ENCODE data around the gene PAX1. TPM values are rescaled to one million over a fixed set of nuclear protein-coding genes. Genes with fewer than 3 reads are reported as not detected.
A peak's percentile ranks its signal among the peaks of the same experiment; 100 is the strongest.

Gene PAX1
- total RNA-seq, 1 experiment from 2014 or later: not detected

DNA sequence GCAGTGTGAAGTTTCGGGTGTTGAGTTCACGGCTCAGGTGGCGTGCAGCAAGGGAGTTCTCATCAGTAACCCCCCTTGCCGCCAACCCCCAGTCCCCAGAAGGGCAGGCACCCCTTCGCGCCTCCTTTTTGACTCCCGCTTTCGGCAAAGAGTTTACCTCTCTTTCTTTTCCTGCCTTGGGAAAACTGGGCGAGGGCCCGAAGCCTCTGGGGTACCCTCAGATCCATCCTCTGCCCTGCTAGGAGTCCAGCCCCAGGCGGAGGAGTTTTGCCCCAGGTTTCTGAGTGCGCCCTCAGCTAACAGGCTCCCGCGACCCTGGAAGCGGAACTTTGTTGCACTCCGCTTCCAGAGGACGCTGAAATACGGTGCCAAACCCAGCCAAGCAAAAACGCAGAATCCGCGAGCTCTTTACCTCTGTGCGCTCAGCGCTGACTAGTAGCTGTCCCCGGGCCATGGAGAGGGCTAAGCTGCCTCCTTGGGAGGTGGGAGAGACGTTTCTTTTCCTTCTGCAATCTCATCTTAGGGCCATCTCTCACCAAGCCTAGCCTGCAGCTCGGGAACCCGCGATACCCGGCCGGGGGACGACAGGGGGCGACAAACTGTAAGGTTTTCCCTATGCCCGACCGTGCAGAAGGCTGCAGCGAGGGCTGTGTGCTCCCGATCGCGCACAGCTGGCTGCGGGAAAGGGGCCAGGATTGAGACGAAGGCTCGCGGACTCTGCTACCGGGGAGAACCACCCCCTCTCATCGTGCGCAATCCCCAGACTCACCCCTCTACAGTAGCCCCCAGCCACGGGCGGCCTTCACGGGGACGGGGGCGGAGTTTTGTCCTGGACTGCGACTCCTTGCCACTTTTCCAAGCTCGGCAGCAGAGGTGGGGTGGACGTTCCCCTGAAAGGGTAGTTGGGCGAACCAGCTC lies 2.7 kb upstream of the PAX1 start:
- DNase-seq (ENCODE audit: low spot score): peak; percentile 4

- DNase-seq (ENCODE audit: low spot score): no peak
Measured at GRCh38 chr20:21703717-21704407, 1.6 kb upstream of the PAX1 start.

- DNase-seq (ENCODE audit: low spot score): no peak
Measured at GRCh38 chr20:21704408-21705385, 767 bp upstream of the PAX1 start.

DNA sequence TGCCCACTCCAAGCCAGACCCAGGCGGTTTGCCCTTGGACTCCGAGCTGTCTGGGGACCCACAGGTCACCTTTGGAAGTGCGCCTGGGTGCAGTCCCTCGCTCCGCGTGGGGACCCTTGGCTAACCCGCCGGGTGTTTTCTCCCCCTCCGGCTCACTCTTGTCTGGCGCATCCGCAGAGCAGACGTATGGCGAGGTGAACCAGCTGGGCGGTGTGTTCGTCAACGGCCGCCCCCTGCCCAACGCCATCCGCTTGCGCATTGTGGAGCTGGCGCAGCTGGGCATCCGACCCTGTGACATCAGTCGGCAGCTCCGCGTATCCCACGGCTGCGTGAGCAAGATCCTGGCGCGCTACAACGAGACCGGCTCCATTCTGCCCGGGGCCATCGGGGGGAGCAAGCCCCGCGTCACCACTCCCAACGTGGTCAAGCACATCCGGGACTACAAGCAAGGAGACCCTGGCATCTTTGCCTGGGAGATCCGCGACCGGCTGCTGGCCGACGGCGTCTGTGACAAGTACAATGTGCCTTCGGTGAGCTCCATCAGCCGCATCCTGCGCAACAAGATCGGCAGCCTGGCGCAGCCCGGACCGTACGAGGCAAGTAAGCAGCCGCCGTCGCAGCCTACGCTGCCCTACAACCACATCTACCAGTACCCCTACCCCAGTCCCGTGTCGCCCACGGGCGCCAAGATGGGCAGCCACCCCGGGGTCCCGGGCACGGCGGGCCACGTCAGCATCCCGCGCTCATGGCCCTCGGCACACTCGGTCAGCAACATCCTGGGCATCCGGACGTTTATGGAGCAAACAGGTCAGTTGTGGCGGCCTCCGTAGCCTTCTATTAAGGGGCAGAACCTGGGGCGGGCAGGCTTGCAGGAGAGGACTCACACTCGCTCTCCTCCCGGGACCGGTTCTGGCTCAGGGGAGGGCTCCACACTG lies 1.1 kb downstream of the PAX1 start:
- no peak for DNase-seq (ENCODE audit: low spot score)

DNA sequence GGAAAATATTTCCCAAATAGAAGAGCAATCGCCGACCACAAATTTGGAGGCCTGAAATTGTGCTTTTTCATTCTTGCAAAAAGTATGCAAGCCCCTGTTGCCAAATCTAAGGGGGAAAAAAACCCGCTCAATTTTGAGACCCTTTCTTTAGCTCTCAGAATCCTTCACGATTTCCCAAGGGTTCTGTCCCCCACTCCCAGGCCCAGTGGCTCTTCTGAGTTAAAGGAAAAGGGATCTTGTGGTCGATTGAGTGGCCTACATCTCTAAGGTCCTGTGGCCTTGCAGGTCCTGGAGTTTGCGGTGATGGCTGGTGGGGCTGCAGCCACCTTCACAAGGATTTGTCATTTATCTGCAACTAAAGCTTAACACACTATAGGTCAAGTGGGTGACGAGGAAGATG lies 1.8 kb downstream of the PAX1 start:
- DNase-seq (ENCODE audit: low spot score): no peak

DNA sequence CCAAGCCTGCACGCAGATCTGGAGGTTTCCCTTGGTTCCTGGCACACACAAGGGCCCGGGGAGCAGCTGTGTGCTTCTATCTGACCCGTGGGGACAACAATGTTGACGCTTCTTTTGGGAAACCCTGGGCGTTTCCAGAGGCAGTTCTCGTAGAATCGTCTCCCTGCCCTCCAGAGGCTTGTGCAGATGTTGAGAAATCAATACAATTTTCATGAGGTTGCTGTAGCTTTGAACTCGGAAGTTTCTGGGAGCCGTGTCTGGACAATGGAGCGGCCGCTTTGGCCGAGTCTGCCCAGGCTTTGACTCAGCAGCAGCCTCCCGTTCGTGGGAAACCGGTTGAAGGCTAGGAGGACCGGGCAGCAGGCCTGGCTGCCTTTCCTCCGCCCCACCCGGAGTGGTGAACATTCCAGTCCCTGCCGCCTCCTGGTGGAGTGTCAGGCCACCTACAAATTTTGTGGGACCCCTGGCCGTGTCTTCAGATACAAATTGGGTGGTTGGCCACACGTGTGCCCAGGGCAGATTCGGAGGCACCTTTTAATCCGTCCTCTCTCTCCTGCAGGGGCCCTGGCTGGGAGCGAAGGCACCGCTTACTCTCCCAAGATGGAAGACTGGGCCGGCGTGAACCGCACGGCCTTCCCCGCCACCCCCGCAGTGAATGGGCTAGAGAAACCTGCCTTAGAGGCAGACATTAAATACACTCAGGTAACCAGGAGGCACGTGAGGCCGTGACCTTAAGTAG lies 2.7 kb downstream of the PAX1 start:
- DNase-seq (ENCODE audit: low spot score): peak; percentile 10

- no peak for DNase-seq (ENCODE audit: low spot score)
Measured at GRCh38 chr20:21708738-21709534, 3.5 kb downstream of the PAX1 start.

DNA sequence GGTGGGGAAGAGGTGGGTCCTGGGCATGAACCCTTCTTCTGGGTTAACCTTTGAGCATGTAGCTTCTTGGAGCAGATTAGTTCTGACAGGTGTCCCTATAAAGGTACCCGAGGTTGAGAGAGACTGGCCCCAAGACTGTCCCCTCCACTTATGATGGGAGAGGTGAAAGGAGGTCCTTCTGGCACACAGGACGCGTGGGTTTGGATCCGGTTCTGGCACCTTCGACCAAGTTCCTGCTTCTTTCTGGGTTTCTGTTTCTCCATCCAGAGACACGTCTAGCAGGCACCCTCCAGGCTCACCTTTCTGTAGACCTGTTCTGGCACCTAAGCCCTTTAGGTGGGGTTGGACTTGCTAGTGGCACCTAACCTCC lies 4.1 kb downstream of the PAX1 start:
- no peak for DNase-seq (ENCODE audit: low spot score)

GRCh38 chr20:21710341-21710740 lies 4.9 kb downstream of the PAX1 start:
- DNase-seq (ENCODE audit: low spot score): no peak

- DNase-seq (ENCODE audit: low spot score): no peak
Measured at GRCh38 chr20:21710863-21711431, 5.5 kb downstream of the PAX1 start.

GRCh38 chr20:21712443-21713059 lies 7.1 kb downstream of the PAX1 start:
- no peak for DNase-seq (ENCODE audit: low spot score)

DNA sequence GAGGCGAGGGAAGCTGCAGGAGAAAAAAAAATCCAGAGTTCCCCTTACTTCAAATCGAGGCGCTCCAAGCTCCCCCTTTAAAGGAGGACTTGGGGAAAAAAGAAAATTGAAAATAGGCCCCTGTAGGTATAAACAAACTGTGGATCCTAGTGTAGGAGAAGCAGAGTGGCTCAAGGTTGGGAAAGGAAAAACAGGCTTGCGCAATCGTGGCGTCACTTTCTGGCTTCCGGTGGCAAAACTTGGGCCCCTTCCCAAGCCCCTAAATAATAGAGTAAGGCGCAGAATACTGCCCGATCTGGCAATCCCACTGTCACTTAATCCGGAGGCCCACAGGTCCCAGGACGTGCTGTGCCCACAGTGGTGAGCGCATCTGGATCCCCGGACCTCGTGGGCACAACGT lies 8.0 kb downstream of the PAX1 start:
- no peak for DNase-seq (ENCODE audit: low spot score)

- no peak for DNase-seq (ENCODE audit: low spot score)
Measured at GRCh38 chr20:21713901-21714296, 8.4 kb downstream of the PAX1 start.

GRCh38 chr20:21714297-21715192 lies 9.1 kb downstream of the PAX1 start:
- DNase-seq (ENCODE audit: low spot score): no peak

GRCh38 chr20:21715193-21715881 lies 9.9 kb downstream of the PAX1 start:
- no peak for DNase-seq (ENCODE audit: low spot score)

DNA sequence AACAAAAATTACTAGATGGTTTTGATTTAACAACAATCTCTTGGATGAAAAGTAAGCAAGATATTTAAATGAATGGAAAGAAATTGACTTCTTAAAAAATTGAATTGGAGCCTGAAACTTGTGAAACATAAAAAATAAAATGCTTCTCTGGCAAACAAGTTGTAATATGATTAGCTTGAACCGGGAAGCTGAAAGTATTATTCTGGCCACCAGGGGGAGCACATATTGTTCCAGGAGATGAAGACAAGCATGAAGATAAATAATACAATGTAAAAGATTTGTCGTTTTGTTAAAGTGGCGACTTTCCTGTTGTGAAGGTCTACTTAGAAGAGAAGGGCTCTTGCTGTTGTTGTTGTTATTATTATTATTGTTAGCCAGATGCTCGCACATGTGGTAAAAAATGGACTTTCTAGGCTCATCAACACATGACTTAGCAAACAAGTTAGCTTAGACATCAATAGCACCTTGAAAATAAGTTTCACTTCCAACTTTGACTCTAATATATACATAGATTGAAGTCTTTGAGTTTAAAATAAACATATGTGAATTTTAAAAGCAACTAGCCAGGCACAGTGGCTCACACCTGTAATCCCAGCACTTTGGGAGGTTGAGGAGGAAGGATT lies 14.2 kb downstream of the PAX1 start:
- DNase-seq (ENCODE audit: low spot score): peak; percentile 80

All from HT-29 (cell line).